Caco-2 (cell line): Measurements from ENCODE around the gene STK24. TPM values are rescaled to one million over a fixed set of nuclear protein-coding genes. Genes with fewer than 3 reads are reported as not detected.

Experiments
- BruUV-seq: library from RNA; stranded (reverse); fragments of 400-500 nt; replicated peaks from 2 replicates; lab custom pipeline; 2021; lab: Mats Ljungman, UMichigan
- CTCF ChIA-PET: fragments of 300-600 bp; sonication (Branson Sonifier 250); formaldehyde crosslinking; loops from one replicate; lab custom pipeline; 2022; ENCODE audit warnings: antibody characterized with exemption; lab: Charles Lee
- POLR2A ChIA-PET: fragments of 300-600 bp; sonication (Branson Sonifier 250); formaldehyde crosslinking; loops from one replicate; lab custom pipeline; 2022; ENCODE audit warnings: antibody characterized with exemption; lab: Charles Lee
- DNase-seq, 2 experiments: peaks; one replicate each; pipeline versions ENCODE4 v3.0.0 to v3.0.0-alpha.2; 2020 to 2022
- H3K27me3 ChIP-seq: replicated peaks from 2 replicates; pipeline ENCODE4 v1.6.0; 2011; ENCODE audit warnings: low read length; ENCODE audit not compliant: control insufficient read depth, insufficient read depth
- H3K36me3 ChIP-seq: 2 replicates; pipeline ENCODE4 v1.5.1; 2011; ENCODE audit warnings: low read length; ENCODE audit not compliant: control insufficient read depth, insufficient read depth
- H3K4me1 ChIP-seq: fragments of 250-450 bp; sonication (Bioruptor Pico); 2 replicates; pipeline ENCODE4 v1.5.1; 2020; ENCODE audit warnings: mild to moderate bottlenecking
- H3K4me3 ChIP-seq: 2 replicates; pipeline ENCODE4 v1.5.1; 2011; ENCODE audit warnings: low read depth, mild to moderate bottlenecking, control low read depth, low read length
- H3K9me3 ChIP-seq: fragments of 250-450 bp; sonication (Bioruptor Pico); 2 replicates; pipeline ENCODE4 v1.5.1; 2020; ENCODE audit warnings: mild to moderate bottlenecking, moderate library complexity
- H3K27ac Mint-ChIP-seq: one replicate; pipeline ENCODE4 v1.8.0; 2022; ENCODE audit warnings: mixed read lengths; ENCODE audit not compliant: unreplicated experiment
- H3K27me3 Mint-ChIP-seq: one replicate; pipeline ENCODE4 v1.8.0; 2022; ENCODE audit warnings: mixed read lengths; ENCODE audit not compliant: insufficient read depth, unreplicated experiment
- H3K36me3 Mint-ChIP-seq: one replicate; pipeline ENCODE4 v1.8.0; 2022; ENCODE audit warnings: mild to moderate bottlenecking, mixed read lengths; ENCODE audit not compliant: insufficient read depth, unreplicated experiment
- H3K4me1 Mint-ChIP-seq: one replicate; pipeline ENCODE4 v1.8.0; 2022; ENCODE audit warnings: low read depth, mixed read lengths; ENCODE audit not compliant: unreplicated experiment
- H3K4me3 Mint-ChIP-seq: one replicate; pipeline ENCODE4 v1.8.0; 2022; ENCODE audit warnings: mild to moderate bottlenecking, moderate library complexity, mixed read lengths; ENCODE audit not compliant: unreplicated experiment
- H3K9me3 Mint-ChIP-seq: one replicate; pipeline ENCODE4 v1.8.0; 2022; ENCODE audit warnings: mixed read lengths; ENCODE audit not compliant: unreplicated experiment
- CTCF ChIP-seq, 2 experiments: fragments of 200-600 bp in 1 of 2; IDR thresholded peaks; 1 replicate in 1 of 2; 2 replicates in 1 of 2; pipeline versions ENCODE4 v1.5.1 to v1.8.0; 2011 to 2022; ENCODE audit warnings: antibody characterized with exemption in 1 of 2, control low read depth in 1 of 2, inconsistent platforms in 1 of 2, low read depth in 1 of 2, low read length in 1 of 2, mild to moderate bottlenecking in 1 of 2, moderate library complexity in 1 of 2; ENCODE audit not compliant: insufficient read depth in 1 of 2, severe bottlenecking in 1 of 2, unreplicated experiment in 1 of 2
- intact Hi-C: fragments of 100-400 bp; cut with micrococcal nuclease; formaldehyde crosslinking; loops from one replicate; pipeline ENCODE4 v1.10.0; 2022; ENCODE audit not compliant: unreplicated experiment
- total RNA-seq: library from RNA; stranded (reverse); gene quantifications from 2 replicates; pipeline ENCODE4 v1.2.3, GENCODE V29; 2022

Gene STK24
- total RNA-seq, 1 experiment from 2014 or later, result 253 TPM

GRCh38 chr13:98440390-98441055 is 136.4 kb downstream of the STK24 start:
- Mint-ChIP-seq H3K4me3 (no peak overlapping the region), H3K4me1 (peaks cover 14% of the 10 kb centered on the region), H3K27ac (peak overlapping the region; percentile 76), H3K9me3 (no peaks in the 10 kb centered on the region), H3K36me3 (peaks cover 100% of the 10 kb centered on the region), H3K27me3 (no peaks in the 10 kb centered on the region)
- H3K36me3 ChIP-seq, result peaks cover 6% of the 10 kb centered on the region; the same call in 1 of the 2 replicates
- H3K27me3 ChIP-seq, result no peaks in the 10 kb centered on the region
- intact Hi-C loops, result no loop called here
- no peaks in the 10 kb centered on the region for H3K4me1 ChIP-seq
- DNase-seq, result no peak
- no peak for TF ChIP-seq CTCF (IDR thresholded peaks at IDR 0.05; ENCODE audit: insufficient read depth in 1 of 2, low read depth in 1 of 2, low read length in 1 of 2, severe bottlenecking in 1 of 2, unreplicated experiment in 1 of 2)
- no peaks in the 10 kb centered on the region for H3K9me3 ChIP-seq
- no TSS peak for BruUV-seq
- no peak overlapping the region for H3K4me3 ChIP-seq
- CTCF ChIA-PET, result interaction anchor here (1.5 kb wide), 1 partner anchor 233 kb away, joined by 4 read pairs; no protein-coding TSS in a partner anchor
- POLR2A ChIA-PET, result no interaction called here

- peaks cover 97% of the 10 kb centered on the region for H3K36me3 Mint-ChIP-seq
- H3K4me1 Mint-ChIP-seq, result peaks cover 14% of the 10 kb centered on the region
- peak overlapping the region; percentile 67 for H3K27ac Mint-ChIP-seq
- peaks cover 3% of the 10 kb centered on the region; the same call in 1 of the 2 replicates for H3K36me3 ChIP-seq
- H3K4me3 Mint-ChIP-seq, result no peak overlapping the region
- BruUV-seq, result no TSS peak
- H3K27me3 Mint-ChIP-seq, result no peaks in the 10 kb centered on the region
- ChIA-PET POLR2A (no interaction called here), CTCF (interaction anchor here (1.5 kb wide), 1 partner anchor 233 kb away, joined by 4 read pairs; no protein-coding TSS in a partner anchor)
- no peaks in the 10 kb centered on the region for H3K27me3 ChIP-seq
- no peaks in the 10 kb centered on the region for H3K4me1 ChIP-seq
- no peaks in the 10 kb centered on the region for H3K9me3 ChIP-seq
- H3K9me3 Mint-ChIP-seq, result no peaks in the 10 kb centered on the region
- intact Hi-C loops, result no loop called here
- no peak for TF ChIP-seq CTCF (IDR thresholded peaks at IDR 0.05; ENCODE audit: insufficient read depth in 1 of 2, low read depth in 1 of 2, low read length in 1 of 2, severe bottlenecking in 1 of 2, unreplicated experiment in 1 of 2)
- no peak for DNase-seq
- H3K4me3 ChIP-seq, result no peak overlapping the region
These were observed 137.0 kb downstream of the STK24 start for GRCh38 chr13:98439896-98440295.

GRCh38 chr13:98439126-98439828 is 137.6 kb downstream of the STK24 start:
- peaks cover 90% of the 10 kb centered on the region for H3K36me3 Mint-ChIP-seq
- Histone ChIP-seq H3K4me1 (no peaks in the 10 kb centered on the region), H3K9me3 (no peaks in the 10 kb centered on the region), H3K27me3 (no peaks in the 10 kb centered on the region), H3K36me3 (peaks cover 3% of the 10 kb centered on the region; the same call in 1 of the 2 replicates), H3K4me3 (no peak overlapping the region)
- ChIA-PET CTCF (no interaction called here), POLR2A (no interaction called here)
- H3K27me3 Mint-ChIP-seq, result no peaks in the 10 kb centered on the region
- DNase-seq, result no peak
- no peaks in the 10 kb centered on the region for H3K9me3 Mint-ChIP-seq
- TF ChIP-seq CTCF (IDR thresholded peaks at IDR 0.05; ENCODE audit: insufficient read depth in 1 of 2, low read depth in 1 of 2, low read length in 1 of 2, severe bottlenecking in 1 of 2, unreplicated experiment in 1 of 2), result no peak
- peak overlapping the region; percentile 67 for H3K27ac Mint-ChIP-seq
- BruUV-seq, result no TSS peak
- intact Hi-C loops, result no loop called here
- no peak overlapping the region for H3K4me3 Mint-ChIP-seq
- H3K4me1 Mint-ChIP-seq, result peaks cover 13% of the 10 kb centered on the region
